ENCODE measurements around the gene PTPRN2. TPM values are rescaled to one million over a fixed set of nuclear protein-coding genes. Genes with fewer than 3 reads are reported as not detected.

Gene PTPRN2
- total RNA-seq, 4 donors from 2014 or later: 6.6 to 10.7 (median 8.2) TPM

GRCh38 chr7:157674715-157675426 lies 912.8 kb downstream of the PTPRN2 start:
- peaks cover 0 to 5% of the 10 kb centered on the region in 2 donors for H3K27me3 ChIP-seq
- H3K4me3 ChIP-seq: no peak overlapping the region
- 87 to 90% methylated on average over 19 to 30 of the region's 30 CpGs for WGBS, 2 donors
- H3K9me3 ChIP-seq: no peaks in the 10 kb centered on the region
- H3K36me3 ChIP-seq: no peaks in the 10 kb centered on the region
- no peak overlapping the region for H3K27ac ChIP-seq
- DNase-seq (ENCODE audit: low spot score in 2 of 2): peak in 1 of 2 donors; percentile 4
- no peaks in the 10 kb centered on the region for H3K4me1 ChIP-seq
- TF ChIP-seq CTCF (IDR thresholded peaks at IDR 0.05) (no peak), POLR2A (IDR thresholded peaks at IDR 0.05) (no peak), EP300 (IDR thresholded peaks at IDR 0.05) (no peak)

- peak in 1 of 2 donors; percentile 4 for DNase-seq (ENCODE audit: low spot score in 2 of 2)
- Histone ChIP-seq H3K36me3 (no peaks in the 10 kb centered on the region), H3K4me1 (no peaks in the 10 kb centered on the region), H3K4me3 (no peak overlapping the region), H3K27ac (no peak overlapping the region), H3K27me3 (peaks cover 0 to 5% of the 10 kb centered on the region in 2 donors), H3K9me3 (peaks cover 0 to under 1% (median 0%) of the 10 kb centered on the region in 4 donors)
- 79 to 85% methylated on average over 26 to 28 of the region's 28 CpGs for WGBS, 2 donors
- TF ChIP-seq EP300 (IDR thresholded peaks at IDR 0.05): no peak
These were observed 913.5 kb downstream of the PTPRN2 start for GRCh38 chr7:157674027-157674714.

GRCh38 chr7:157673573-157673972 lies 914.0 kb downstream of the PTPRN2 start:
- DNase-seq (ENCODE audit: low spot score in 2 of 2): no peak
- Histone ChIP-seq H3K9me3 (peaks cover 0 to 4% (median 0%) of the 10 kb centered on the region in 4 donors), H3K4me3 (no peak overlapping the region), H3K27ac (no peak overlapping the region), H3K36me3 (no peaks in the 10 kb centered on the region), H3K4me1 (no peaks in the 10 kb centered on the region), H3K27me3 (peaks cover 0 to under 1% of the 10 kb centered on the region in 2 donors)
- 69 to 80% methylated on average over 14 of the region's 14 CpGs for WGBS, 2 donors
- no peak for TF ChIP-seq POLR2A (IDR thresholded peaks at IDR 0.05)
- TF ChIP-seq CTCF (IDR thresholded peaks at IDR 0.05): no peak
- no peak for TF ChIP-seq EP300 (IDR thresholded peaks at IDR 0.05)

- WGBS, 2 donors: 85% methylated on average over 39 of the region's 39 CpGs
- no peaks in the 10 kb centered on the region for H3K4me1 ChIP-seq
- TF ChIP-seq CTCF (IDR thresholded peaks at IDR 0.05) (no peak), POLR2A (IDR thresholded peaks at IDR 0.05) (no peak), EP300 (IDR thresholded peaks at IDR 0.05) (no peak)
- no peaks in the 10 kb centered on the region for H3K36me3 ChIP-seq
- H3K27me3 ChIP-seq: no peaks in the 10 kb centered on the region
- no peak overlapping the region for H3K27ac ChIP-seq
- no peak for DNase-seq (ENCODE audit: low spot score in 2 of 2)
- peaks cover 0 to 4% (median 0%) of the 10 kb centered on the region in 4 donors for H3K9me3 ChIP-seq
- no peak overlapping the region for H3K4me3 ChIP-seq
These were observed 916.0 kb downstream of the PTPRN2 start for GRCh38 chr7:157671358-157672255.

- DNase-seq (ENCODE audit: low spot score in 2 of 2): no peak
- Histone ChIP-seq H3K4me1 (no peaks in the 10 kb centered on the region), H3K27ac (no peak overlapping the region), H3K27me3 (no peaks in the 10 kb centered on the region), H3K4me3 (no peak overlapping the region), H3K9me3 (peaks cover 0 to 4% (median 0%) of the 10 kb centered on the region in 4 donors), H3K36me3 (no peaks in the 10 kb centered on the region)
- TF ChIP-seq POLR2A (IDR thresholded peaks at IDR 0.05): no peak
- TF ChIP-seq CTCF (IDR thresholded peaks at IDR 0.05): no peak
- TF ChIP-seq EP300 (IDR thresholded peaks at IDR 0.05): no peak
- WGBS, 2 donors: 54 to 59% methylated on average over 22 of the region's 22 CpGs
These were observed 916.9 kb downstream of the PTPRN2 start for GRCh38 chr7:157670490-157671357.
